PC-3 (cell line): ENCODE data around the gene CTNND2.

Experiments used
- CTCF ChIP-seq: fragments of 300-600 bp; sonication (generic); conservative IDR thresholded peaks from 2 replicates; pipeline ENCODE4 v1.5.1; 2017; ENCODE audit warnings: antibody characterized with exemption, low read depth, mild to moderate bottlenecking, low read length
- EZH2 ChIP-seq: fragments of 300-600 bp; sonication (generic); IDR thresholded peaks from one replicate; pipeline ENCODE4 v1.6.1; 2017; ENCODE audit warnings: antibody characterized with exemption, mild to moderate bottlenecking, low read length; ENCODE audit not compliant: unreplicated experiment

- no peak for TF ChIP-seq CTCF
- TF ChIP-seq EZH2 = no peak
These were observed 52.1 kb downstream of the CTNND2 start for GRCh38 chr5:11851965-11852716.
